Left ventricle myocardium inferior (tissue), 1 donor: Measurements from ENCODE around the gene CD1D. TPM values are rescaled to one million over a fixed set of nuclear protein-coding genes. Genes with fewer than 3 reads are reported as not detected.
"Not testable (repeated sequence)": the region's sequence is repeated elsewhere in the genome, so short reads cannot be mapped to it uniquely, and the experiment has no call there.

ENCODE experiments used
- DNase-seq: peaks from one replicate; pipeline ENCODE4 v3.0.0-alpha.2; 2020
- H3K27ac ChIP-seq: fragments of 200-600 bp; replicated peaks from 2 replicates; pipeline ENCODE4 v1.8.0; 2021
- H3K27me3 ChIP-seq: fragments of 200-600 bp; 2 replicates; pipeline ENCODE4 v1.8.0; 2021; ENCODE audit warnings: low read depth
- H3K36me3 ChIP-seq: fragments of 200-600 bp; 2 replicates; pipeline ENCODE4 v1.8.0; 2021
- H3K4me1 ChIP-seq: fragments of 200-600 bp; 2 replicates; pipeline ENCODE4 v1.8.0; 2021
- H3K4me3 ChIP-seq: fragments of 200-600 bp; 2 replicates; pipeline ENCODE4 v1.8.0; 2021; ENCODE audit warnings: mild to moderate bottlenecking, moderate library complexity
- H3K9me3 ChIP-seq: fragments of 200-600 bp; replicated peaks from 2 replicates; pipeline ENCODE4 v1.8.0; 2021
- CTCF ChIP-seq: fragments of 200-600 bp; IDR thresholded peaks from 2 replicates; pipeline ENCODE4 v1.8.0; 2021; ENCODE audit warnings: antibody characterized with exemption, mild to moderate bottlenecking, borderline replicate concordance
- intact Hi-C: fragments of 100-400 bp; cut with micrococcal nuclease; formaldehyde crosslinking; loops from one replicate; pipeline ENCODE4 v1.11.0; 2022
- total RNA-seq: library from RNA; stranded (reverse); fragmentation: NEBNext Ultra II Directional; extraction: Animal tissue kit (Norgen Biotek cat#: 25700); gene quantifications from one replicate; pipeline ENCODE4 v1.2.1, GENCODE V29; 2021
- donor health status: DM: no; HTN: yes; CAD: no; lungs with severe emphysema.

The CD1D gene
- total RNA-seq, 1 donor from 2014 or later: 1.4 TPM

GRCh38 chr1:158155673-158156072 lies 25.0 kb upstream of the CD1D start:
- no peaks in the 10 kb centered on the region for H3K36me3 ChIP-seq
- DNase-seq: no peak

GRCh38 chr1:158159597-158159996 lies 21.1 kb upstream of the CD1D start:
- Histone ChIP-seq H3K27me3 (no peaks in the 10 kb centered on the region), H3K36me3 (no peaks in the 10 kb centered on the region), H3K4me1 (peaks cover 6% of the 10 kb centered on the region), H3K9me3 (no peaks in the 10 kb centered on the region), H3K27ac (no peak overlapping the region), H3K4me3 (no peak overlapping the region)
- DNase-seq: no peak
- intact Hi-C loops: no loop called here
- no peak for TF ChIP-seq CTCF

More at GRCh38 chr1:158155673-158156072, 25.0 kb upstream of the CD1D start:
- Histone ChIP-seq H3K27ac (no peak overlapping the region), H3K9me3 (no peaks in the 10 kb centered on the region), H3K27me3 (no peaks in the 10 kb centered on the region), H3K4me1 (peaks cover 6% of the 10 kb centered on the region), H3K4me3 (no peak overlapping the region)
- intact Hi-C loops: no loop called here
- no peak for TF ChIP-seq CTCF

- Histone ChIP-seq H3K4me3 (no peak overlapping the region), H3K27ac (no peak overlapping the region), H3K36me3 (no peaks in the 10 kb centered on the region), H3K27me3 (no peaks in the 10 kb centered on the region), H3K9me3 (no peaks in the 10 kb centered on the region), H3K4me1 (no peaks in the 10 kb centered on the region)
- intact Hi-C loops: no loop called here
- TF ChIP-seq CTCF: no peak
- no peak for DNase-seq
These were observed 19.2 kb upstream of the CD1D start for GRCh38 chr1:158161446-158161845.

GRCh38 chr1:158163000-158163947 lies 17.4 kb upstream of the CD1D start:
- Histone ChIP-seq H3K27me3 (no peaks in the 10 kb centered on the region), H3K9me3 (no peaks in the 10 kb centered on the region), H3K4me3 (no peak overlapping the region), H3K27ac (no peak overlapping the region), H3K36me3 (no peaks in the 10 kb centered on the region), H3K4me1 (no peaks in the 10 kb centered on the region)
- intact Hi-C loops: no loop called here
- no peak for TF ChIP-seq CTCF
- DNase-seq: no peak

- Histone ChIP-seq H3K4me3 (no peak overlapping the region), H3K27me3 (no peaks in the 10 kb centered on the region), H3K36me3 (no peaks in the 10 kb centered on the region), H3K9me3 (peaks cover 5% of the 10 kb centered on the region), H3K4me1 (no peaks in the 10 kb centered on the region), H3K27ac (no peak overlapping the region)
- DNase-seq: no peak
- TF ChIP-seq CTCF: no peak
- intact Hi-C loops: no loop called here
These were observed 11.6 kb upstream of the CD1D start for GRCh38 chr1:158169105-158169504.

GRCh38 chr1:158175915-158176314 lies 4.8 kb upstream of the CD1D start:
- intact Hi-C loops, H3K36me3 ChIP-seq, H3K9me3 ChIP-seq, DNase-seq, H3K27ac ChIP-seq, H3K4me3 ChIP-seq, H3K27me3 ChIP-seq: not testable (repeated sequence)
- peaks cover 31% of the 10 kb centered on the region for H3K4me1 ChIP-seq
